ENCODE data around the gene SSH2.

SSH2 gene

GRCh38 chr17:29595943-29596774, 333.9 kb downstream of the SSH2 start:
- Histone ChIP-seq H2AFZ (ENCODE audit: low read length, unreplicated experiment) (no peak overlapping the region), H3K27me3 (ENCODE audit: insufficient read depth, low read length) (no peaks in the 10 kb centered on the region), H3K4me3 (ENCODE audit: low read depth, low read length) (no peak overlapping the region), H3K27ac (ENCODE audit: low read depth, low read length) (no peak overlapping the region), H3K36me3 (ENCODE audit: insufficient read depth, low read length) (no peaks in the 10 kb centered on the region), H3K4me1 (ENCODE audit: control insufficient read depth, insufficient read depth, low read length, unreplicated experiment) (peaks cover 20% of the 10 kb centered on the region), H3K79me2 (ENCODE audit: control insufficient read depth, insufficient read depth, low read length, unreplicated experiment) (no peaks in the 10 kb centered on the region)

GRCh38 chr17:29595107-29595942, 334.7 kb downstream of the SSH2 start:
- Histone ChIP-seq H2AFZ (ENCODE audit: low read length, unreplicated experiment) (no peak overlapping the region), H3K79me2 (ENCODE audit: control insufficient read depth, insufficient read depth, low read length, unreplicated experiment) (no peaks in the 10 kb centered on the region), H3K27ac (ENCODE audit: low read depth, low read length) (no peak overlapping the region), H3K4me1 (ENCODE audit: control insufficient read depth, insufficient read depth, low read length, unreplicated experiment) (peaks cover 22% of the 10 kb centered on the region), H3K27me3 (ENCODE audit: insufficient read depth, low read length) (no peaks in the 10 kb centered on the region), H3K4me3 (ENCODE audit: low read depth, low read length) (no peak overlapping the region), H3K36me3 (ENCODE audit: insufficient read depth, low read length) (no peaks in the 10 kb centered on the region)

GRCh38 chr17:29594519-29595090, 335.4 kb downstream of the SSH2 start:
- Histone ChIP-seq H3K4me3 (ENCODE audit: low read depth, low read length) (no peak overlapping the region), H3K27ac (ENCODE audit: low read depth, low read length) (no peak overlapping the region), H3K27me3 (ENCODE audit: insufficient read depth, low read length) (no peaks in the 10 kb centered on the region), H2AFZ (ENCODE audit: low read length, unreplicated experiment) (no peak overlapping the region), H3K79me2 (ENCODE audit: control insufficient read depth, insufficient read depth, low read length, unreplicated experiment) (no peaks in the 10 kb centered on the region), H3K36me3 (ENCODE audit: insufficient read depth, low read length) (no peaks in the 10 kb centered on the region), H3K4me1 (ENCODE audit: control insufficient read depth, insufficient read depth, low read length, unreplicated experiment) (peaks cover 28% of the 10 kb centered on the region)

GRCh38 chr17:29593591-29594518, 336.2 kb downstream of the SSH2 start:
- Histone ChIP-seq H3K4me1 (ENCODE audit: control insufficient read depth, insufficient read depth, low read length, unreplicated experiment) (peaks cover 28% of the 10 kb centered on the region), H3K36me3 (ENCODE audit: insufficient read depth, low read length) (no peaks in the 10 kb centered on the region), H3K27ac (ENCODE audit: low read depth, low read length) (no peak overlapping the region), H3K79me2 (ENCODE audit: control insufficient read depth, insufficient read depth, low read length, unreplicated experiment) (peaks cover 2% of the 10 kb centered on the region), H3K4me3 (ENCODE audit: low read depth, low read length) (peak overlapping the region; percentile 87), H3K27me3 (ENCODE audit: insufficient read depth, low read length) (no peaks in the 10 kb centered on the region), H2AFZ (ENCODE audit: low read length, unreplicated experiment) (peak overlapping the region; percentile 88)

GRCh38 chr17:29592850-29593551, 337.0 kb downstream of the SSH2 start, which contains the start of gene ANKRD13B:
Gene ANKRD13B (plus strand): TSS chr17:29593132. CDS start chr17:29593622, 490 bp downstream.
- H3K4me3 ChIP-seq (ENCODE audit: low read depth, low read length) = peak within 1 kb of the TSS; percentile 87
- H3K27me3 ChIP-seq (ENCODE audit: insufficient read depth, low read length) = no peaks in the 10 kb centered on the region
- H3K4me1 ChIP-seq (ENCODE audit: control insufficient read depth, insufficient read depth, low read length, unreplicated experiment) = peaks cover 30% of the 10 kb centered on the region
- H3K27ac ChIP-seq (ENCODE audit: low read depth, low read length) = no peak within 1 kb of the TSS
- H3K79me2 ChIP-seq (ENCODE audit: control insufficient read depth, insufficient read depth, low read length, unreplicated experiment) = peaks cover 11% of the 10 kb centered on the region
- H3K36me3 ChIP-seq (ENCODE audit: insufficient read depth, low read length) = no peaks in the 10 kb centered on the region
- H2AFZ ChIP-seq (ENCODE audit: low read length, unreplicated experiment) = peak within 1 kb of the TSS; percentile 88

GRCh38 chr17:29591737-29592608, 338.1 kb downstream of the SSH2 start:
- Histone ChIP-seq H3K4me1 (ENCODE audit: control insufficient read depth, insufficient read depth, low read length, unreplicated experiment) (peaks cover 40% of the 10 kb centered on the region), H3K27me3 (ENCODE audit: insufficient read depth, low read length) (no peaks in the 10 kb centered on the region), H3K79me2 (ENCODE audit: control insufficient read depth, insufficient read depth, low read length, unreplicated experiment) (peaks cover 21% of the 10 kb centered on the region), H2AFZ (ENCODE audit: low read length, unreplicated experiment) (peak overlapping the region; percentile 82), H3K27ac (ENCODE audit: low read depth, low read length) (no peak overlapping the region), H3K4me3 (ENCODE audit: low read depth, low read length) (peak overlapping the region; percentile 80), H3K36me3 (ENCODE audit: insufficient read depth, low read length) (no peaks in the 10 kb centered on the region)

- no peaks in the 10 kb centered on the region for H3K27me3 ChIP-seq (ENCODE audit: insufficient read depth, low read length)
- peaks cover 45% of the 10 kb centered on the region for H3K4me1 ChIP-seq (ENCODE audit: control insufficient read depth, insufficient read depth, low read length, unreplicated experiment)
- peak overlapping the region; percentile 82 for H2AFZ ChIP-seq (ENCODE audit: low read length, unreplicated experiment)
- H3K79me2 ChIP-seq (ENCODE audit: control insufficient read depth, insufficient read depth, low read length, unreplicated experiment) = peaks cover 28% of the 10 kb centered on the region
- H3K36me3 ChIP-seq (ENCODE audit: insufficient read depth, low read length) = no peaks in the 10 kb centered on the region
- peak overlapping the region; percentile 34 for H3K27ac ChIP-seq (ENCODE audit: low read depth, low read length)
- peak overlapping the region; percentile 80 for H3K4me3 ChIP-seq (ENCODE audit: low read depth, low read length)
Observed at GRCh38 chr17:29591146-29591736, 338.8 kb downstream of the SSH2 start.

GRCh38 chr17:29590411-29591145, 339.4 kb downstream of the SSH2 start:
- H3K4me3 ChIP-seq (ENCODE audit: low read depth, low read length) = peak overlapping the region; percentile 80
- peak overlapping the region; percentile 34 for H3K27ac ChIP-seq (ENCODE audit: low read depth, low read length)
- H3K36me3 ChIP-seq (ENCODE audit: insufficient read depth, low read length) = no peaks in the 10 kb centered on the region
- peaks cover 35% of the 10 kb centered on the region for H3K79me2 ChIP-seq (ENCODE audit: control insufficient read depth, insufficient read depth, low read length, unreplicated experiment)
- no peaks in the 10 kb centered on the region for H3K27me3 ChIP-seq (ENCODE audit: insufficient read depth, low read length)
- peak overlapping the region; percentile 83 for H2AFZ ChIP-seq (ENCODE audit: low read length, unreplicated experiment)
- peaks cover 44% of the 10 kb centered on the region for H3K4me1 ChIP-seq (ENCODE audit: control insufficient read depth, insufficient read depth, low read length, unreplicated experiment)

Data from ACC112 (cell line).